GM21447 (cell line): ENCODE measurements around the gene PRF1.
"Not testable (repeated sequence)": the region's sequence is repeated elsewhere in the genome, so short reads cannot be mapped to it uniquely, and the experiment has no call there.

Experiments used
- ATAC-seq: cut with Tn5 transposase; IDR thresholded peaks from one replicate; pipeline ENCODE4 v1.9.1; 2021; ENCODE audit not compliant: unreplicated experiment

Gene PRF1

DNA sequence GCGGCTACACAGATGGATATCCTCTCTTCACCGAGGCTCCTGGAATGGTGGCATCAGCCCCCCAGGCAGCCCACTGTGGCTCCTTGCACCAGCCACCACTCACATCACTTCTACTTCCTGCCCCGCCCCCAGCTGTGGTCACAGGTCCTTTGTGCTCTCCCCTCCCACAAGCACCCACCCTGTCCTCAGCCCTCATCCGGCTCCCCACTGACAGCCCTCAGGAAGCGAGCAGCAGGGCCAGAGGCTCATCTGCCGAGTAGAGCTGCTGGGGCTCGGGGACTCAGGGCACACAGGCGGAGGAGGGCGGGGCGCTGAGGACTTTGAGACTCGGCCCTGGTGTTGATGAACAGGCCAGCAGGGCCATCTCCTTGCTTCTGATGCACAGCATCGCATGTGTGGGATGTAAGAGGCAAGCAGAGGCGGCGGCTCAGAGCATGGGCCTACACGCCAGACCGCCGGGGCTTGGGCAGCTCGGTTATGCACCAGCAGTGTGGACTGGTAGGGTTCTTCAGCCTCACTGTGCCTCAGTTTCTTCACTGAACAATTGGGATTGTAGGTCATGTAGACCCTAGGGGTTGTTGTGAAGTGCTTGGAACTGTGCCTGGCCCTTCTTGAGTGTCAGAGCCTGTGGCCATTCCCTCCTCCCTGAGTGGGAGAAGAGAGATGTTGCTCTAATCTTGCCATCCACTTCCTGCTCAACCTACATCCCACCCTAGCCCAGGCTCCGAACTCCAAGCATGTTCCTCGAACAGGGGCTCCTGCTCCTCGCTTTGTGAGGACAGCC is at the start of gene PRF1:
TSS of gene PRF1 (minus strand) at position 77 of the 784 bp plus-strand sequence. CDS start 1,839 bp downstream, outside the sequence.
- no peak for ATAC-seq

DNA sequence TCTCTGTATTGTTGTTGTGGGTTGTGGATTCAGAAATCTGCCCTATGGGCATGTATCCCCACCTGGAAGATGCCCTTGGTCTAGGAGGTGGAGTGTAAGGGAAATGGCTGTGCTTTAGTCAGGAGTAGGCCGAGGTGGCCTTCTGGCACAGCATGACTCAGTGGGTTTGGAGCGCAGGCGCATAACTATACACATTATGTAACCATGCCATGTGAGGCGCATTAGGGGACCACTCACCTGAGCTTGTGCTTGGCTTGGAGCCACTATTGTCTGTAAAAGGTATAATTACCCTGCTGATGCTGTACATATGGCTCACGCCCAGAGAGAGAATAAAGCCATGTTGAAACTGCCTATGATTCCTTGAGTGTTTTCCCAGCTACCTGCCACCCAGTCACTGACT is 49.1 kb upstream of the PRF1 start:
- ATAC-seq, result no peak

DNA sequence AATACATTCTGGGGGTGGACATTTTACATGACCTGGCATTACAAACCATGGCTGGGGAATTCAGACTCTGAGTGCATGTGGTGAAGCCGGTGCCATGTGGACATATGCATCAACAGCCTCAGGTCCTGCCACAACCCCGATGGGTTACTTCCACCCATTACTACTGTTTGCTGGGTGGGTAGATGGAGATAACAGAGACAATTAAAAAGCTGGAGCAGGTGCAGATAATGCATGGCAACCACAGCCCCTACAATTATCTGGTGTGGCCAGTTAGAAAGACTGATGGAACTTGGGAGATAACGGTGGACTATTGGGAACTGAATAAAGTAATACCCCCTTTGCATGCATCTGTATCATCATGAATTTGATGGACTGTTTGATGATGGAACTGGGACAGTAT is 48.2 kb upstream of the PRF1 start:
- ATAC-seq, result no peak

DNA sequence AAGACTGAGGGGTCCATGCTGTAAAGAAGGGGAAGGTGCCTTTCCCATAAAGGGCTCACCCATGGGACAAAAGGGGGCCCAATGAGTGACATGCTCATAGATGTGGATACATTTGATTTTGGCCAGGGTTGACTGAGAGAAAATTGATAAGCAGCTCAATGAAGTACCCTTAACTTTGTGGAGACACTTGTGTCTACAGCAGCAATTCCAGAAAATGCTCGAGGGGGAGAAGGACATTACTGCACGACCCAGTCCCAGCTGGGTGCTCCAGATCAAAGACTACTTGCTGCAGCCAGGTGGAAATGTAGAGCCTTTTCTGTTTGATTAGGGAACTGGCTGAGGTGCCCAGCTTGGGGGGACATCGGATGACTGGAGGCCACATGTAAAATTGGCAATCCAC is 47.6 kb upstream of the PRF1 start:
- no peak for ATAC-seq

DNA sequence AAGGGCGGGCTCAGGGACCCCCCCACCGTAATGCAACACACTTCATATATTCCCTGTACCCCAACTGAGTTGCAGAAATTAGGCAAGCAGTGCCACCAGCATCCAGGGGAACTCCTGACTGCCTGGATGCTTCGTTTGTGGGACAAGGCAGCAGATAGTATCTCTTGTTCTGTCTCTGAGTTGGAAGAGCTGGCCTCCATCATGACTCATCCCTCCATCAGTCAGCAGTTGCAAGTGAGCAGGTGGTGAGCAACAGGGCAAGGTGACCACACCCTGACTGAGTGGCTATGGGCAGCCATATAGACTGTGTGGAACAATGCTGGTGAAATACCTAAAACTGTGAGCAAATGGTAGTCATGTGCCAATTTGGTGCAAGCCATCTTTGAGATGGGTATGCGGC is 47.0 kb upstream of the PRF1 start:
- no peak for ATAC-seq

DNA sequence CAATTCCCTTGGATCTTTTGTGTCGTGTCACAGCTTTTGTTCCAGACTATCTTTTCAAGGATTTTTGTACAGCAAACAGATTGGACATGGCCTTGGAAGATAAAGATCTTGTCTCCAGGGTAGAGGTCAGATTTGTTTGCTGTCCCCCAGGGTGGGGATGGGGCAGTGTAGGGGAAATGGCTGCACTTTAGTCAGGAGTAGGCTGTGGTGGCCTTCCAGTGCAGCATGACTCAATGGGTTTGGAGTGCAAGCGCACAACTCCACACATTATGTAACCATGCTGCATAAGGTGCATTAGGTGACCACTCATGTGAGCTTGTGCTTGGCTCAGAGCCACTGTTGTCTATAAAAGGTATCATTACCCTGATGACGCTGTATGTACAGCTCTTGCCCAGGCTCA is 45.9 kb upstream of the PRF1 start:
- ATAC-seq, result no peak

DNA sequence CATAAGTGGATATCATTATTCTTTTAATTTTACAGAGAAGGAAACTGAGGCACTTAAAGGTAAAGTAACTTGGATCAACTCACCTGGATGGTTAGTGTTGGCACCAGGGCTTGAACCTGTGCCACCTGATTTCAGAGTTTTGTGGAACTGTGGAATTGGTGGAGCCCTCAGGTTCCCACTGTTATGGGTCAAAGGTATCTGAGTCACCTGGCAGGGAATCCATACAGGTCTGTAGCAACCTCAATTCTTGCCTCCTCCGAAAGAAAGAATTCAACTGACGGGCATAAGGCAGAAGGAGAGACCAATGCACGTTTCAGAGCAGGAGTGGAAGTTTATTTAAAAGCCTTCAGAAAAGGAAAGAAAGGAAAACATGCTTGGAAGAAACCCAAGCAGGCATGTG is 44.5 kb upstream of the PRF1 start:
- ATAC-seq, result no peak

DNA sequence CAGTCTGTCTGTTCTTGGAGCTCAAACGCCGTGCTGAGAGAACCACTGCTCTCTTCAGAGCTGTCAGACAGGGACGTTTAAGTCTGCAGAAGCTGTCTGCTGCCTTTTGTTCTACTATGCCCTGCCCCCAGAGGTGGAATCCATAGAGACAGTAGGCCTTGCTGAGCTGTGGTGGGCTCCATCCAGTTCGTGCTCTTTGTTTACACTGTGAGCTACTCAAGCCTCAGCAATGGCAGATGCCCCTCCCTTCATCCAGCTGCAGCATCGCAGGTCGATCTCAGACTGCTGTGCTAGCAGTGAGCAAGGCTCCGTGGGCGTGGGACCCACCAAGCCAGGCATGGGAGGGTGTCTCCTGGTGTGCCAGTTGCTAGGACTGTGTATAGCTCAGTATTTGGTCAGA is 42.4 kb upstream of the PRF1 start:
- ATAC-seq, result not testable (repeated sequence)

DNA sequence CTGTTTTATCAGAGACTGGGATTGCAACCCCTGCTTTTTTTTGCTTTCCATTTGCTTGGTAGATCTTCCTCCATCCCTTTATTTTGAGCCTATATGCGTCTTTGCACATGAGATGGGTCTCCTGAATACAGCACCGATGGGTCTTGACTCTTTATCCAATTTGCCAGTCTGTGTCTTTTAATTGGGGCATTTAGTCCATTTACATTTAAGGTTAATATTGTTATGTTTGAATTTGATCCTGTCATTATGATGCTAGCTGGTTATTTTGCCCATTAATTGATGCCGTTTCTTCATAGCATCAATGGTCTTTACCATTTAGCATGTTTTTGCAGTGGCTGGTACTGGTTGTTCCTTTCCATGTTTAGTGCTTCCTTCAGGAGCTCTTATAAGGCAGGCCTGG is 40.7 kb upstream of the PRF1 start:
- not testable (repeated sequence) for ATAC-seq

DNA sequence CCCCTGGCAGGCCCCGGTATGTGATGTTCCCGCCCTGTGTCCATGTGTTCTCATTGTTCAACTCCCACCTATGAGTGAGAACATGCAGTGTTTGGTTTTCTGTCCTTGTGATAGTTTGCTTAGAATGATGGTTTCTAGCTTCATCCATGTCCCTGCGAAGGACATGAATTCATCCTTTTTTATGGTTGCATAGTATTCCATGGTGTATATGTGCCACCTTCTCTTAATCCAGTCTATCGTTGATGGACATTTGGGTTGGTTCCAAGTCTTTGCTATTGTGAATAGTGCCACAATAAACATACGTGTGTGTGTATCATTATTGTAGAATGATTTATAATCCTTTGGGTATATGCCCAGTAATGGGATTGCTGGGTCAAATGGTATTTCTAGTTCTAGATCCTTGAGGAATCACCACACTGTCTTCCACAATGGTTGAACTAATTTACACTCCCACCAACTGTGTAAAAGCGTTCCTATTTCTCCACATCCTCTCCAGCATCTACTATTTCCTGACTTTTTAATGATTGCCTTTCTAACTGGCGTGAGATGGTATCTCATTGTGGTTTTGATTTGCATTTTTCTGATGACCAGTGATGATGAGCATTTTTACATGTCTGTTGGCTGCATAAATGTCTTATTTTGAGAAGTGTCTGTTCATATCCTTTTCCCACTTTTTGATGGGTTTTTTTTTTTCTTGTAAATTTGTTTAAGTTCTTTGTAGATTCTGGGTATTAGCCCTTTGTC is 37.3 kb upstream of the PRF1 start:
- ATAC-seq, result not testable (repeated sequence)

DNA sequence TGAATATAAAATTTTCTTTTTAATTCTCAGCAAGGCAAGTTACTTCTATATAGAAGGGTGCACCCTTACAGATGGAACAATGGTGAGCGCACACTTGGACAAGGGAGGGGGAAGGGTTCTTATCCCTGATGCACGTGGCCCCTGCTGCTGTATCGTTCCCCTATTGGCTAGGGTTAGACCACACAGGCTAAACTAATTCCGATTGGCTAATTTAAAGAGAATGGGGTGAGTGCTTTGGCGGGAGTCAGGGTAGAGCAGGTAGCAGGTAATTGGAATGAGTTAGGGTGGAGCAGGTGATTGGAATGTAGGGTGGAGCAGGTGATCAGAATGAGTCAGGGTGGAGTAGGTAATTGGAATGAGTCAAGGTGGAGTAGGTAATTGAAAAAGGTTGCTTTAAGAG is 32.0 kb upstream of the PRF1 start:
- not testable (repeated sequence) for ATAC-seq

DNA sequence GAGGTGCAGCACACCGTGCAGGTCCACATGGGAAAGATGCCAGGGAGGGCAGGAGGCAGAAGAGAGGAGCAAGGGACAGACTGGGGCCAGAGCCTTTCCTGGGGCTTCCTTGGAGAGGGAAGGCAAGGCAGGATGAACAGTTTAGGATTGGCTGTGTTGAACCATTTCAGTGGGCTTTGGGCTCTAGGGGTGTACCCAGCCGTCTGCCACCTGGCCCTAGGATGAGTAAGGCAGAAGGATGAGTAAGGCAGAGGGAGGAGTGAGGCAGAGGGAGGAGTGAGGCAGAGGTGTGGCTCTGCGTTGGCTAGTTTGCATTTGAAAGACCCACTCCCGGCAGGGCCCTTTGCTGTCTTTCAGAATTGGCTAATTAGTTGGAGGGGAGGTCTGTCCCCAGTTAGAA is 31.5 kb upstream of the PRF1 start:
- ATAC-seq, result no peak

DNA sequence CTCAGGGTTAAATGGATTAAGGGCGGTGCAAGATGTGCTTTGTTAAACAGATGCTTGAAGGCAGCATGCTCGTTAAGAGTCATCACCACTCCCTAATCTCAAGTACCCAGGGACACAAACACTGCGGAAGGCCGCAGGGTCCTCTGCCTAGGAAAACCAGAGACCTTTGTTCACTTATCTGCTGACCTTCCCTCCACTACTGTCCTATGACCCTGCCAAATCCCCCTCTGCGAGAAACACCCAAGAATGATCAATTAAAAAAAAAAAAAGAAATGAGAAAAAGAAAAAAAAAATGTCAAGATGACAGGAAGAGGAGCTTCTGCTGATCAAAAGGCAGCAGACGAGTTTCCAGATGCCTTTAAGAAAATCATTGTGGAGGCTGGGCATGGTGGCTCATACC is 29.2 kb upstream of the PRF1 start:
- not testable (repeated sequence) for ATAC-seq

DNA sequence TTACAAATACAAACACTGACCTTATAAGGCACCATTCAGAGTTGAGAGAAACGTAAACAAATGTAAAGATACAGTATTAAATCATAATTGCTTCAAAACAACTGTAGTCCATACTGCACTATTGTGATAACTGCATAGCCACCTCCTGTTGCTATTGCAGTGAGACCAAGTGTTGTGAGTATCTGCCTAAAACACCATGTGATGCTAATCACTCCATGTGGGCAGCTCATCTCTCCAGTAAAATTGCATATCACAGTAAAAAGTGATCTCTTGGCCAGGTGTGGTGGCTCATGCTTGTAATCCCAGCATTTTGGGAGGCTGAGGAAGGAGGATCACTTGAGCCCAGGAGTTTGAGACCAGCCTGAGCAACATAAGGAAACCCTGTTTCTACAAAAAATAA is 26.8 kb upstream of the PRF1 start:
- no peak for ATAC-seq

DNA sequence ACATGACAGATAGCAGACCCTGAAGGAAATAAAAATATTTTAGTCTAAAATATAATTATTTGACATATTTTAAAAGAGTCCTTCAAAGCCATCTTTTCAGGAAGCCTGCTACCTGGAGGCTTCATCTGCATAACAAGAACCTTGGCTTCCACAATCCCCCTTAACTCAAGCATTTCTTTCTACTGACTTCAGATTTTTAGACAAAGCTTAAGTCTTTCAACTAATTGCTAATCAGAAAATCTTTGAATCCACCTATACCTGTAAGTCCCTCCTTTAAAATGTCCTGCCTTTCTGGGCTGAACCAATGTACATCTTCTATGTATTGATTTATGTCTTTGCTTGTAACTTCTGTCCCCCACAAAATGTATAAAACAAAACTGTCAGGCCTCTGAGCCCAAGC is 23.5 kb upstream of the PRF1 start:
- ATAC-seq, result no peak

DNA sequence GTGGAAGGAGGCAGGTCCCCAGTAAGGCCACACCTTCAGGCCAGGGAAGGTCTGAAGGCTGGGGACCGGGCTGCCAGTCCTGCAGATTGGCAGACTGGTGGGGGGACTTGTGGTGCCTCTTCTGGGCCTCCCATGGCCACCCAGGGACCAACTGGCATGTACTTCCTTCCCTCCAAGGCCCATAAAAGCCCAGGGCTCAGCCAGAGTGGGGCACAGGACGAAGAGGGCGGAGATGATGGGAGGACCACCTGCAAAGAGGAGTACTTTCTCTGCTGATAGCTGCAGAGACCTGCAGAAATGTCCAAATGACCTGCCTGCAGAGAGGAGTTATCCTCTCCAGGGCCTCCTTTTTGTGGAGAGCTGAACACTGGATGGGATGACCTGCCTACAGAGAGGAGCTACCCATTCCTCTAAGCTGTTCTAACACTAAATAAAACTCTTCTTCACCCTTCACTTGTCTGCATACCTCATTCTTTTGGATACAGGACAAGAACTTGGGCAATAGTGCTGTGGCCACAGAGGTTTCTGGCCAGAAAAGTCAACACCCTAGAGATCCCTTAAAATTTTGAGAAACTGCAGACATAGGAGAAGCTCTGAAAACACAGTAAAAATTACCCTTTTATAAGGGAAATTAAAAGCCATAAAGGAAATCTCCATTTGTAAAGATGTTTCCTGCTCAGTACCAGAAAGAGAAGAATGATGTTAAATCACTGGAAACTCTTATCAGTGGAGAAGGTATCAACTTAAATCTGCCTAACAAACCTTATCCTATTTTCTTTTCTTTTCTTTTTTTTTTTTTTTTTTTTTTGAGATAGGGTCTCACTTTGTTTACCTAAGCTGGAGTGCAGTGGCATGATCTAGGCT is 20.7 kb upstream of the PRF1 start:
- ATAC-seq, result no peak

DNA sequence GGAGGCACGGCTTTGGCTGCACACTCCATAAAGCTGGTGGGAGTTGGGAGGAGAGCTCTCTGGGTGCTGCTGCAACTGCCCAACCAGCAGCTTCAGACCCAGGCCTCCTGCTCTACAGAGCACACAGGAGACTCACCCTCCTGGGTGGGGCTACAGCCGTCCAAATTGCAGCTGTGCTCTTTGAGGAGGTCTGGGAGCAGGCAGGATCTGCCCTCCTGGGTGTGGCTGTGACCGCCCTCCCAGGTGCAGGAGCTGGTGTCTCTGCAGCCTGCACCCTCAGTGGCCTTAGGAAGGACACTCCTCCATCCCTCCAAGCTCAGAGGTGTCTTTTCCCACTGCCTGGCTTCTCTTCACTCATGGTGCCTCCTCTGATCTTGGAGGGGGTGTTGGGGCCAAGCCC is 20.0 kb upstream of the PRF1 start:
- no peak for ATAC-seq

DNA sequence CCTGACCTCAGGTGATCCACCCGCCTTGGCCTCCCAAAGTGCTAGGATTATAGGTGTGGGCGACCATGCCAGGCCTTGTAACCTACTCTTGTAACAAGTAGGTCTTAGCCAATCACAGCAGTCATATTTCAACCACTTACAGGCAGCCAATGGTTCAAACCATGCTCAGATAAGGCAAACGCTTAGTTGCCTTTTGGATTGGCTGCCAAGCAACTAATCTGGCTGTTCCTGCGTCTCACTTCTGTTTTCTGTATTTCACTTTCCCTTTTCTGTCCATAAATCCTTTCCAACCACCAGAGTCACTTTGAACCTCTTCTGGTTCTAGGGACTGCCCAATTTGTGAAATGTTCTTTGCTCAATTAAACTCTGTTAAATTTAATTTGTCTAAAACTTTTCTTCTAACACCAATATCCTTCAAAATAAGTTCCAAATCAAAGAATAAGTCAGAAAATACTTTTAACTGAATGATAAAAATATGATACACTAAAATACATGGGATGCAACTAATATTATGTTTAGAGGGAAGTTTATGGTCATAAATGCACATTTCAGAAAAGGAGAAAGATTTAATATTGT is 19.1 kb upstream of the PRF1 start:
- no peak for ATAC-seq

DNA sequence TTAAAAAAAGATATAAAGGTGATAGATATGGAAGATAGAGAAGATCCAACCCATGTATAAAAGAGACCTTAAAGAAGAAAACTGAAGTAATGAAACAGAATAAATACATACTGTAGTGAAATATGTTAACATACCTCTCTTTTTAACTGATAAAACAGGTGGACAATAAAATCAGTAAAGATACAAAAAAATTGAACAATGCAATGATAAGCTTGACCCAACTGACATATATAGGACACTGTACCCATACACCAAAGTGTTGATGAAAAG is 17.4 kb upstream of the PRF1 start:
- no peak for ATAC-seq

DNA sequence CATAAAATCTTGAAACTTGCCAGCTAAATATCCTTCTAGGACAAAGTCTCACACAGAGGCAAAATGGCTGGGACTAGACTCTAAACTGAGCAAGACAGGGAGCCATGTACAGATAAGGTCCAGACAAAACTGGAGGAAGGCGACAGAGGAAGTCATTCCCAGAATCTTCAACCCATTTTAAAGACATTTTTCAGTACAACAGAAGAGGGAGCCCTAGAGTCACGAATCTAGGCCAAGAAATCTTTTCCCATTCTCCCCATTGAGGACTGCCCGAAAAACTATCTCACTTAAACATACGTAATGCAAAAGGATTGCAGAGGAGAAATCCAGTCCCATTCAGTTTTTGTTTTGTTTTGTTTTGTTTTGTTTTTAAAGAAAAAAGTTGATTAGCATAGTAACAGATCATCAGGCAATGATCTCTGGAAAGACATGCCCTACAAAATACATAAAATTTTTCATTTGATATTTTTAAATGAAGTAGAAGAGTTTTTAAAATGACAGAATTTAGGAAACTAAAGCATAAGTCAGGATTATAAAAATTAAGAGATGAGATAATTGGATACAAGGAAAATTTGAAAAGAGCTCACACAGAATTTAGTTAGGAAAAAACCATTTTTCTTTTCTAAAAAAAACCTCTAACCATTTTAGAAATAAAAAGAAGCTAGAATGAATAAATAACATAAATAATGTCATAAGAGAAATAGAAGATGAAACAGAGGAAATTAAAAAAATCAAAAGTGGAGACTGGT is 16.9 kb upstream of the PRF1 start:
- ATAC-seq, result no peak

DNA sequence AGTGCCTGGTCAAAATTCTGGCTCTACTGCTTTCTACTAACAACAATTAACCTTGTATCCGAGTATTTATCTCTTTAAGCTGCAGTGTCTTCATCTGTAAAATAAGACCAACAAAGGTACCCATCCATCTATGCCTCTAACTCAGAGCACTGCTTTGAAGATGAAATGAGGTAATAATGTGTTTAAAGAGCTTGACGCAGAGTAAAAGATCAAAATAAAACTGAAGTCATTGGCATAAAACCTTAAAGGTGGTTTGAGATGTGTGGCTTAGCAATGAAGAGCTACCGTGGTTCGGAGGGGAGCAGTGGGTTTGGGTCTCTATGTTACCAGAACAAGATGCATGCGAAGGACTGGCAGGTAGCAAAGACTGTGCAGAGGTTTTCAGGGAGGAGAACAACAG is 16.1 kb upstream of the PRF1 start:
- no peak for ATAC-seq
